ENCODE measurements around the gene NR1H2.
A peak's percentile ranks its signal among the peaks of the same experiment; 100 is the strongest.

The NR1H2 gene

DNA sequence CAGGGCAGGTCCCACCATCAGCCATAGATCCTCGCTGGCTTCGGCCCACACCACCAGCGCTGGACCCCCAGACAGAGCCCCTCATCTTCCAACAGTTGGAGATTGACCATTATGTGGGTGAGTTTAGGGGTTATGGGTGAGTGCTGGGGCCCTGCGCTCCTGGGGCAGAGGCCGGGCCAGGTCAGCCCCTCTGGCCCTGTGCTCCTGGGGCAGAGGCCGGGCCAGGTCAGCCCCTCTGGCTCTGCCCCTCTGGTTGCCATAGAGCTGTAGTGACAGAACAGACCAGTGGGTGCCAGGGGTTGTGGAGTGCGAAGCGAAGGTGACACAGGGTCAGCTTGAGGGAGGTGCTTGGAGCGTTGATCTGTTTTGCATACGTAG is 23.1 kb downstream of the NR1H2 start:
- Mint-ChIP-seq H3K4me1 (peaks cover 13% of the 10 kb centered on the region), H3K36me3 (peaks cover 82% of the 10 kb centered on the region), H3K27ac (no peak overlapping the region), H3K9me3 (no peaks in the 10 kb centered on the region), H3K4me3 (no peak overlapping the region)
- DNase-seq (ENCODE audit: low spot score in 2 of 2) (no peak), ATAC-seq (peak; percentile 16)

- ATAC-seq (no peak), DNase-seq (ENCODE audit: low spot score in 2 of 2) (no peak)
- Mint-ChIP-seq H3K27ac (no peak overlapping the region), H3K4me3 (no peak overlapping the region), H3K9me3 (no peaks in the 10 kb centered on the region), H3K4me1 (peaks cover 13% of the 10 kb centered on the region), H3K36me3 (peaks cover 87% of the 10 kb centered on the region)
These were observed 25.6 kb downstream of the NR1H2 start for GRCh38 chr19:50401605-50402450.

GRCh38 chr19:50402544-50403301 is 26.5 kb downstream of the NR1H2 start:
- no peak for DNase-seq (ENCODE audit: low spot score in 2 of 2)
- Mint-ChIP-seq H3K27ac (no peak overlapping the region), H3K4me1 (peaks cover 11% of the 10 kb centered on the region), H3K36me3 (peaks cover 91% of the 10 kb centered on the region), H3K9me3 (no peaks in the 10 kb centered on the region), H3K4me3 (no peak overlapping the region)
- no peak for ATAC-seq

- ATAC-seq, result no peak
These were observed 30.0 kb downstream of the NR1H2 start for GRCh38 chr19:50406156-50406820.

DNA sequence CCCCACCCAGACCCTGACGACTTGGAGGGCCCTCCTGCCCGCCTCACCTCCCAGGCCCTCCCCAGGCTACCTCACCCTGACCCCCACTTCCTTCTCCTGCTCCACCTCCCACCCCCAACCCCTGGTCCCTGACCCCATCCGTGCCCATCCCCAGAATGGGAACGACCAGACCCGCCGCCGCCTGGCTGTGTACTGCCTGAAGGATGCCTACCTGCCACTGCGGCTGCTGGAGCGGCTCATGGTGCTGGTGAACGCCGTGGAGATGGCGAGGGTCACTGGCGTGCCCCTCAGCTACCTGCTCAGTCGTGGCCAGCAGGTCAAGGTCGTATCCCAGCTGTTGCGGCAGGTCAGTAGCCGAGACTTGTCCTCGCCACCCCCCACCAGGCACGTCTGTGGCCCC is 30.6 kb downstream of the NR1H2 start:
- no peak for DNase-seq (ENCODE audit: low spot score in 2 of 2)
- Mint-ChIP-seq H3K36me3 (peaks cover 74% of the 10 kb centered on the region), H3K4me1 (no peaks in the 10 kb centered on the region), H3K4me3 (no peak overlapping the region), H3K27ac (no peak overlapping the region), H3K9me3 (no peaks in the 10 kb centered on the region)
- ATAC-seq, result no peak

More at GRCh38 chr19:50406156-50406820, 30.0 kb downstream of the NR1H2 start:
- Mint-ChIP-seq H3K9me3 (no peaks in the 10 kb centered on the region), H3K36me3 (peaks cover 80% of the 10 kb centered on the region), H3K4me1 (no peaks in the 10 kb centered on the region), H3K4me3 (no peak overlapping the region), H3K27ac (no peak overlapping the region)
- DNase-seq (ENCODE audit: low spot score in 2 of 2), result no peak

DNA sequence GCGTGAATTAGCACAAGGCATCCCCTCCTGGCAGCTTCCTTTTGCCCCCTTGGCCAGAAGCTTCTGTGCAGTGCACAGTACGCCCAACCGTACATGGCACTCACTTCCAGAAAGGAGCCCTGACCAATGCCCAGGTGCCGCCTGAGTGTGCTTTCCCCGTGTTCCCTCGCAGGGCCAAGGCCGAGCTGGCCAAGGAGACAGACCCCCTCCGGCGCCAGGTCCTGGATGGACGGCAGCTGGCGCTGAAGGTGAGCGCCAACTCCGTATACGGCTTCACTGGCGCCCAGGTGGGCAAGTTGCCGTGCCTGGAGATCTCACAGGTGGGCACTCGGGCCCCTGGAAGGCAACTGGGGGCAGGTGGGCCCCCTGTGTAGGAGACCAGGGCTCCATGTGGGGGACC is 33.1 kb downstream of the NR1H2 start:
- Mint-ChIP-seq H3K4me3 (no peak overlapping the region), H3K36me3 (peaks cover 72% of the 10 kb centered on the region), H3K9me3 (no peaks in the 10 kb centered on the region), H3K27ac (no peak overlapping the region), H3K4me1 (no peaks in the 10 kb centered on the region)
- no peak for DNase-seq (ENCODE audit: low spot score in 2 of 2)
- no peak for ATAC-seq

- Mint-ChIP-seq H3K4me3 (no peak overlapping the region), H3K4me1 (peaks cover 8% of the 10 kb centered on the region), H3K9me3 (no peaks in the 10 kb centered on the region), H3K36me3 (peaks cover 72% of the 10 kb centered on the region), H3K27ac (no peak overlapping the region)
- ATAC-seq (no peak), DNase-seq (ENCODE audit: low spot score in 2 of 2) (no peak)
These were observed 33.9 kb downstream of the NR1H2 start for GRCh38 chr19:50410109-50410508.

GRCh38 chr19:50412419-50412818 is 36.2 kb downstream of the NR1H2 start:
- DNase-seq (ENCODE audit: low spot score in 2 of 2) (no peak), ATAC-seq (no peak)
- H3K4me1 Mint-ChIP-seq, result peaks cover 8% of the 10 kb centered on the region
- no peaks in the 10 kb centered on the region for H3K9me3 Mint-ChIP-seq
- no peak overlapping the region for H3K4me3 Mint-ChIP-seq
- no peak overlapping the region for H3K27ac Mint-ChIP-seq
- peaks cover 58% of the 10 kb centered on the region for H3K36me3 Mint-ChIP-seq

DNA sequence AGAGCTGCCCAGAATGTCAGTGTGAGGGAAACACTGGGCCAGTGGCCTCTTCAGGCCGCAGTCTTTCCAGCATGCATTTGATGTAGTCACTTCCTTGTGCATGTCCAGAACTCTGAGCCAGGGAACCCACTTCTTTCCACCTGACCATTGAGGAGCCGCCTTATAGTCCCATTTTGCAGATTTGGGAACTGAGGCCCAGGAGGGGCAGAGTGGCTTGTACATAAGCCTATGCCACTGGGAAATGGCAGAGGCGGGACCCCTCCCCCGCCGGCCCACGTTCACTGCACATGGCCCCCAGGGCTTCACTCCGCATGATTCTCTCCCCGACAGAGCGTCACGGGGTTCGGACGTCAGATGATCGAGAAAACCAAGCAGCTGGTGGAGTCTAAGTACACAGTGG is 36.8 kb downstream of the NR1H2 start:
- H3K27ac Mint-ChIP-seq, result no peak overlapping the region

GRCh38 chr19:50413531-50413930 is 37.3 kb downstream of the NR1H2 start:
- no peak overlapping the region for H3K27ac Mint-ChIP-seq
- DNase-seq (ENCODE audit: low spot score in 2 of 2) (no peak), ATAC-seq (no peak)
- no peaks in the 10 kb centered on the region for H3K9me3 Mint-ChIP-seq
- no peak overlapping the region for H3K4me3 Mint-ChIP-seq
- H3K4me1 Mint-ChIP-seq, result peaks cover 8% of the 10 kb centered on the region
- H3K36me3 Mint-ChIP-seq, result peaks cover 46% of the 10 kb centered on the region

More for the DNA sequence above, 36.8 kb downstream of the NR1H2 start:
- Mint-ChIP-seq H3K9me3 (no peaks in the 10 kb centered on the region), H3K4me1 (peaks cover 8% of the 10 kb centered on the region), H3K36me3 (peaks cover 51% of the 10 kb centered on the region), H3K4me3 (no peak overlapping the region)
- ATAC-seq (no peak), DNase-seq (ENCODE audit: low spot score in 2 of 2) (no peak)

DNA sequence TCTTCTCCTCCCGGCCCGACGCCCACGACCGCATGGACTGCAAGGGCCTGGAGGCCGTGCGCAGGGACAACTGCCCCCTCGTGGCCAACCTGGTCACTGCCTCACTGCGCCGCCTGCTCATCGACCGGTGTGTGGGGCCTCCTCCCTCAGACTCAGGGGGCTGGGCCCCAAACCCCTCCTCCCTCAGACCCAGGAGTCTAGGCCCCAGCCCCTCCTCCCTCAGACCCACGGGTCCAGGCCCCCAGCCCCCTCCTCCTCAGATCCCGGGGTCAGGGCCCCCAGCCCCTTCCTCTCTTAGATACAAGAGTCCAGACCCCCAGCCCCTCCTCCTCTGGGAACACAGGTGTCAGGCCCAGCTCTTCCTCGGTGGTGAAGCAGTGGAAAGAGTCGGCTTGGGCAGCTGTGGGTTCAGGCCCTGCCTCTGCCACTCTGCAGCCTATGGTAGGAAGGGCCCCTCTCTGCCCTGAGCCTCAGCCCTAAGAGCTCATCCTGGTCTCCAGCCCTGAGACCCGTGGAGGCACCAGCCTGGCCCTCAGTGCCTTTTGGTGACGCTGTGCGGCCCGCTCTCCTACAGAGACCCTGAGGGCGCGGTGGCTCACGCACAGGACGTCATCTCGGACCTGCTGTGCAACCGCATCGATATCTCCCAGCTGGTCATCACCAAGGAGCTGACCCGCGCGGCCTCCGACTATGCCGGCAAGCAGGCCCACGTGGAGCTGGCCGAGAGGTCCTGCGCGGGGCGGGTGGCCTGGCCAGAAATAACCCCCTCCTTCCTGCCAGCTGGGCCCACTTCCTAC is 38.8 kb downstream of the NR1H2 start:
- ATAC-seq (peak; percentile 78), DNase-seq (ENCODE audit: low spot score in 2 of 2) (peak; percentile 75 to 87)
- Mint-ChIP-seq H3K4me3 (no peak overlapping the region), H3K27ac (peak overlapping the region; percentile 32), H3K36me3 (peaks cover 41% of the 10 kb centered on the region), H3K4me1 (peaks cover 22% of the 10 kb centered on the region), H3K9me3 (no peaks in the 10 kb centered on the region)

GRCh38 chr19:50415661-50416033 is 39.4 kb downstream of the NR1H2 start:
- Mint-ChIP-seq H3K36me3 (peaks cover 35% of the 10 kb centered on the region), H3K27ac (no peak overlapping the region), H3K9me3 (no peaks in the 10 kb centered on the region), H3K4me3 (no peak overlapping the region), H3K4me1 (peaks cover 26% of the 10 kb centered on the region)
- DNase-seq (ENCODE audit: low spot score in 2 of 2) (no peak), ATAC-seq (peak; percentile 5)

DNA sequence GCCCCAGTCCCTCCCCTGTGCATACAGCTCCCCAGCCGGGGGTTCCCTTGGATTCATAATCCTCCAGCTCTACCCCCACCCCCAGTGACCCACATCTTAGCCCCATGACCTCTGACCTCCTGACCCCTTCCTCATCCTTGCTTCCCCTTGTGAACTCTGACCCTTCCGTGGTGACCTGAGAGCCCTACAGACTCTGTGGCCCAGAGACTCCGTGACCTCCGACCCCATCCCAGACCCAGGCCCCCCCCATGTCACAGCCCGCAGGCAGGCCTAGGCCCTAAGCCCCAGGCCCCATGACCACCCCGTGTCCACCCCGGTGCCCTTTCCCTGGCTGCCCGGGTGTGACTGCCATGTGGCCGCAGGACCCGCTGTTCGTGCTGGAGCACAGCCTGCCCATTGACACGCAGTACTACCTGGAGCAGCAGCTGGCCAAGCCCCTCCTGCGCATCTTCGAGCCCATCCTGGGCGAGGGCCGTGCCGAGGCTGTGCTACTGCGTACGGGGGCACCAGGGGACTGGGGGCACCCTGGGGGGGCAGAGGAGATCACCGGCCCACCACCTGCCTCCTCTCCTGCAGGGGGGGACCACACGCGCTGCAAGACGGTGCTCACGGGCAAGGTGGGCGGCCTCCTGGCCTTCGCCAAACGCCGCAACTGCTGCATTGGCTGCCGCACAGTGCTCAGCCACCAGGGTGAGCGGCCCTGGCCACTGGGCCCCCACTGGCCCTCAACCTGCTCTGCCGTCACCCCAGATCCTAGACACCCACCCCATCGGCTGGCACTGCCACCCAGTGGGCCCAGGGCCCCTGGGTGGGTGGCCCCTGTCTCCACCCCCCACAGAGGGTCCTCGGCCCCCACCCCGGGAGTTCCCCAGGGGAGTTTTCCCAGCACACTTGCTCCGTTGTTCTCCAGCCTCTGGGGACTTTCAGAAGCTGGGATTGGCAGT is 40.0 kb downstream of the NR1H2 start:
- Mint-ChIP-seq H3K36me3 (peaks cover 31% of the 10 kb centered on the region), H3K9me3 (no peaks in the 10 kb centered on the region), H3K4me3 (no peak overlapping the region), H3K27ac (no peak overlapping the region), H3K4me1 (peaks cover 26% of the 10 kb centered on the region)
- no peak for DNase-seq (ENCODE audit: low spot score in 2 of 2)
- ATAC-seq, result no peak

Measured in stimulated activated effector memory CD8-positive, alpha-beta T cell treated with anti-CD3 and anti-CD28 coated beads, Interleukin-12 subunit alpha, Interleukin-12 subunit beta, amount 100 ng/mL, for 72 hours (primary cell).